GM12874 (cell line): ENCODE results near the gene MARVELD3.

Experiments
- CTCF ChIP-seq: IDR thresholded peaks from 2 replicates; pipeline ENCODE4 v1.5.1; 2011; ENCODE audit warnings: low read depth, mild to moderate bottlenecking, control low read depth, low read length, moderate library complexity; ENCODE audit not compliant: insufficient read depth

Gene MARVELD3

GRCh38 chr16:71669926-71670536 is 44.0 kb downstream of the MARVELD3 start:
- no peak for TF ChIP-seq CTCF

GRCh38 chr16:71670537-71670936 is 44.6 kb downstream of the MARVELD3 start:
- no peak for TF ChIP-seq CTCF

GRCh38 chr16:71671165-71671564 is 45.2 kb downstream of the MARVELD3 start:
- no peak for TF ChIP-seq CTCF

- TF ChIP-seq CTCF, result no peak
These were observed 46.1 kb downstream of the MARVELD3 start for GRCh38 chr16:71672125-71672524.

- no peak for TF ChIP-seq CTCF
These were observed 47.0 kb downstream of the MARVELD3 start for GRCh38 chr16:71672803-71673581.

- no peak for TF ChIP-seq CTCF
These were observed 47.6 kb downstream of the MARVELD3 start for GRCh38 chr16:71673582-71673973.

- no peak for TF ChIP-seq CTCF
These were observed 48.2 kb downstream of the MARVELD3 start for GRCh38 chr16:71674229-71674628.
